Uterus (tissue), 4 donors: Measurements from ENCODE around the gene FBXL15. TPM values are rescaled to one million over a fixed set of nuclear protein-coding genes. Genes with fewer than 3 reads are reported as not detected.

ENCODE experiments used
- DNase-seq, 2 donors: peaks; one replicate each; pipeline ENCODE4 v3.0.0-alpha.2; 2019 to 2020
- H3K27ac ChIP-seq, 2 donors: fragments of 200-600 bp; sonication (generic); 1 replicate in 1 of 2; 2 replicates in 1 of 2; pipeline ENCODE4 v1.5.1; 2016 to 2018
- H3K27me3 ChIP-seq, 2 donors: fragments of 200-600 bp; sonication (generic); one replicate each; pipeline ENCODE4 v1.5.1; 2018 to 2019; ENCODE audit warnings: control low read depth in 1 of 2
- H3K36me3 ChIP-seq, 2 donors: fragments of 200-600 bp; sonication (generic); one replicate each; pipeline ENCODE4 v1.5.1; 2019; ENCODE audit warnings: control low read depth in 1 of 2
- H3K4me1 ChIP-seq, 2 donors: fragments of 200-600 bp; sonication (generic); one replicate each; pipeline ENCODE4 v1.5.1; 2018 to 2019; ENCODE audit warnings: control low read depth in 1 of 2
- H3K4me3 ChIP-seq, 2 donors: fragments of 200-600 bp; sonication (generic); 1 replicate in 1 of 2; 2 replicates in 1 of 2; pipeline ENCODE4 v1.5.1; 2018 to 2019; ENCODE audit warnings: mild to moderate bottlenecking in 1 of 2
- H3K9me3 ChIP-seq, 2 donors: fragments of 200-600 bp; sonication (generic); one replicate each; pipeline ENCODE4 v1.5.1; 2019; ENCODE audit warnings: control low read depth in 1 of 2
- CTCF ChIP-seq, 4 experiments: fragments of 200-600 bp in 2 of 4; fragments of 450-650 bp in 2 of 4; sonication (generic) in 2 of 4; IDR thresholded peaks; one replicate each; pipeline ENCODE4 v1.5.1; 2016 to 2019; ENCODE audit warnings: antibody characterized with exemption in 4 of 4, mild to moderate bottlenecking in 2 of 4, moderate library complexity in 1 of 4
- POLR2A ChIP-seq, 2 donors: fragments of 450-650 bp; IDR thresholded peaks; one replicate each; pipeline ENCODE4 v1.6.1; 2016; ENCODE audit warnings: antibody characterized with exemption in 2 of 2, mild to moderate bottlenecking in 1 of 2, moderate library complexity in 1 of 2
- intact Hi-C: fragments of 100-400 bp; cut with DNase I; formaldehyde crosslinking; loops from one replicate; pipeline ENCODE4 v1.15.1; 2023; ENCODE audit warnings: low total_unique reads
- total RNA-seq, 4 donors: library from RNA; depleted of rRNA in 3 of 4; stranded (reverse); fragments of >200 nt in 3 of 4; gene quantifications; one replicate each; pipeline versions ENCODE4 v1.1.0 to v1.2.4, GENCODE V29; 2014 to 2023
- donor health status: DM: yes; HTN: yes; CAD: no.

The FBXL15 gene
- total RNA-seq, 4 donors from 2014 or later = 6.8 to 40.0 (median 16.7) TPM

GRCh38 chr10:102404361-102405107 lies 16.1 kb upstream of the FBXL15 start:
- H3K9me3 ChIP-seq = no peaks in the 10 kb centered on the region
- intact Hi-C loops = no loop called here
- peak overlapping the region; percentile 87 to 91 for H3K27ac ChIP-seq
- H3K27me3 ChIP-seq = no peaks in the 10 kb centered on the region
- TF ChIP-seq CTCF (IDR thresholded peaks at IDR 0.05) (no peak), POLR2A (IDR thresholded peaks at IDR 0.05) (no peak)
- H3K36me3 ChIP-seq = no peaks in the 10 kb centered on the region
- peaks cover 0 to 8% of the 10 kb centered on the region in 2 donors for H3K4me1 ChIP-seq
- no peak for DNase-seq
- H3K4me3 ChIP-seq = no peak overlapping the region

- Histone ChIP-seq H3K4me3 (no peak overlapping the region), H3K4me1 (peaks cover 0 to 4% of the 10 kb centered on the region in 2 donors), H3K36me3 (no peaks in the 10 kb centered on the region), H3K27ac (peak overlapping the region; percentile 87 to 91), H3K27me3 (no peaks in the 10 kb centered on the region), H3K9me3 (no peaks in the 10 kb centered on the region)
- intact Hi-C loops = no loop called here
- no peak for TF ChIP-seq CTCF (IDR thresholded peaks at IDR 0.05)
- no peak for TF ChIP-seq POLR2A (IDR thresholded peaks at IDR 0.05)
- no peak for DNase-seq
Measured at GRCh38 chr10:102405108-102405571, 15.5 kb upstream of the FBXL15 start.

GRCh38 chr10:102405632-102406031 lies 15.0 kb upstream of the FBXL15 start:
- Histone ChIP-seq H3K36me3 (no peaks in the 10 kb centered on the region), H3K27ac (peak overlapping the region; percentile 87 to 91), H3K27me3 (no peaks in the 10 kb centered on the region), H3K4me1 (peaks cover 0 to 4% of the 10 kb centered on the region in 2 donors), H3K9me3 (no peaks in the 10 kb centered on the region), H3K4me3 (no peak overlapping the region)
- intact Hi-C loops = no loop called here
- no peak for TF ChIP-seq CTCF (IDR thresholded peaks at IDR 0.05)
- no peak for TF ChIP-seq POLR2A (IDR thresholded peaks at IDR 0.05)
- DNase-seq = no peak

- no peaks in the 10 kb centered on the region for H3K27me3 ChIP-seq
- intact Hi-C loops = no loop called here
Measured at GRCh38 chr10:102406815-102407214, 13.8 kb upstream of the FBXL15 start.

More at GRCh38 chr10:102406815-102407214, 13.8 kb upstream of the FBXL15 start:
- peak overlapping the region; percentile 87 to 91 for H3K27ac ChIP-seq
- TF ChIP-seq CTCF (IDR thresholded peaks at IDR 0.05) (no peak), POLR2A (IDR thresholded peaks at IDR 0.05) (no peak)
- no peaks in the 10 kb centered on the region for H3K9me3 ChIP-seq
- peak in 1 of 2 donors; percentile 87 for DNase-seq
- no peak overlapping the region for H3K4me3 ChIP-seq
- H3K36me3 ChIP-seq = no peaks in the 10 kb centered on the region
- peaks cover 0 to 4% of the 10 kb centered on the region in 2 donors for H3K4me1 ChIP-seq
